ENCODE data around the gene PIM3.

PIM3 gene

GRCh38 chr22:49960159-49961004 lies at the start of gene PIM3:
TSS of gene PIM3 (plus strand) at chr22:49960772. CDS start at chr22:49960948, 176 bp downstream.
- peak; percentile 62 for DNase-seq (ENCODE audit: low read depth)

GRCh38 chr22:49911881-49912625 lies 48.5 kb upstream of the PIM3 start:
- DNase-seq (ENCODE audit: low read depth), result no peak

- no peak for DNase-seq (ENCODE audit: low read depth)
Observed at GRCh38 chr22:49913026-49913425, 47.5 kb upstream of the PIM3 start.

- no peak for DNase-seq (ENCODE audit: low read depth)
Observed at GRCh38 chr22:49913446-49913845, 47.1 kb upstream of the PIM3 start.

DNA sequence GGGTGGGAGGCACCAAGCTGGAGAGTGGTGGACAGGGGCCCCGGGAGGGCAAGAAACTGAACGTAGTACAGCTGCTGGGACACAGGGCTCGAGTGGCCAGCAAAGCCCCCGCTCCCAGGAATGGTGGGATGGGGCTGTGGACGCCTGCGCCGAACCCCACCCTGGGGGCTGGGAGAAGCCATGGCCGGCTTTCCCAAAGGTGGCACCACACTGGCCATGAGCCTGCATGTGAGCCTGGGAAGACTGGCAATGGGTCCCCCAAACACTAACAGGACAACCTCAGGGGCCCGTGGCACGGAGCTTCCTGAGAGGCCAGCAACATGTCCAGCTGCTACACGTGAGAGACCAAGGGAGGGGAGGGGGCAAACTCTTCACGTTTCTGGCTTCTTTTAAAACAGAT lies 46.3 kb upstream of the PIM3 start:
- DNase-seq (ENCODE audit: low read depth), result no peak

DNA sequence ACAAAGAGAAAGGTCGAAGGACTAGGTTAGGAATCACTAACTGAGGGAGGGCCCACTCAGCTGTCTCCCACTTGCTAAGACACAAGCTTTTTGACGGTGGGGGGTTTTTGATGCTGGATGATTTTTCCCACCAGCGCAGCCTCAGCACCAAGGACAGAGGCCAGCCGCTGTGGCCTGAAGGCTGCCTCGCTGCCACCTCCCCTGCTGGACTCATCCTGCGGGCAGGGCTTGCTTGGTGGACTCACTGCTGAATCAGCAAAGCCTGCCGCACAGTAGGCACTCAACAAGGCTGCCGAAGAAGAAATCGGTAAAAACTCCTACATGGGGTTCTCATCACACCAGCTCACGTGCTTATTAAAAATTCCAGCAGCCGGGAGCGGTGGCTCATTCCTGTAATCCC lies 45.0 kb upstream of the PIM3 start:
- DNase-seq (ENCODE audit: low read depth), result no peak

GRCh38 chr22:49916831-49917230 lies 43.7 kb upstream of the PIM3 start:
- no peak for DNase-seq (ENCODE audit: low read depth)

GRCh38 chr22:49917974-49918910 lies 42.3 kb upstream of the PIM3 start, which contains the start of the genes ALG12 and CRELD2:
TSS of gene ALG12 (minus strand) at chr22:49918438. CDS start at chr22:49913765, 4,673 bp downstream.
TSS of gene CRELD2 (plus strand) at chr22:49918634. CDS start at chr22:49918770, 136 bp downstream.
- peak; percentile 69 for DNase-seq (ENCODE audit: low read depth)

- no peak for DNase-seq (ENCODE audit: low read depth)
Observed at GRCh38 chr22:49918911-49919881, 41.4 kb upstream of the PIM3 start.

GRCh38 chr22:49920859-49921258 lies 39.7 kb upstream of the PIM3 start:
- no peak for DNase-seq (ENCODE audit: low read depth)

DNA sequence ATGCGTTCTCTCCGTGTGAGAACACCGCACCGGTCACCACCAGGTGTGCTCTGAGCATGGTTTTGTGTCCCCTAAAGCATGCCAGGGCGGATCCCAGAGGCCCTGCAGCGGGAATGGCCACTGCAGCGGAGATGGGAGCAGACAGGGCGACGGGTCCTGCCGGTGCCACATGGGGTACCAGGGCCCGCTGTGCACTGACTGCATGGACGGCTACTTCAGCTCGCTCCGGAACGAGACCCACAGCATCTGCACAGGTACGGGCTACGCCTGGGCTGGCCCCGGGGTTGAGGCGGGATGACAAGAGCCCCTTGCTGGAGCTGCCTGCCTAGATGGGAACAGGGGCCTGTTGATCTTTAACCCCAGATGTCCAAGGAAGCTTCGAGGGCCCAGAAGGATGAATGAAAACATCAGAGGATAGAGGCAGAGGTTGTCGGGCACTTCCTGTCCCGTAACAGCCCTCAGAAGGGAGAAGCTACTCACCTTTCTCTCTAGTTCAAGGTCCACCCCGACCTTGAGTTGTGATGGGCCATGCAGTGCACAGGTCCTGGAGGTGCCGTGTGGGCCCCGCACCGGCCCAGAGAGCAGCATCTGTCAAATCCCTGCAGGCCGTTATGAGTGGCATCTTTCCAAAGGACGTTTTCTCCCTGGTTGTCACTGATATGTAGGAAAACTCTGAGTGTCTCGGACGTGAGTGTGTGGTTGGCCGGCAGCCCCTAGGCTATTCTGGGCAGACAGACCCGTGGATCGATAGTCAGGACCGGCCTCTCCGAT lies 38.9 kb upstream of the PIM3 start:
- no peak for DNase-seq (ENCODE audit: low read depth)

DNA sequence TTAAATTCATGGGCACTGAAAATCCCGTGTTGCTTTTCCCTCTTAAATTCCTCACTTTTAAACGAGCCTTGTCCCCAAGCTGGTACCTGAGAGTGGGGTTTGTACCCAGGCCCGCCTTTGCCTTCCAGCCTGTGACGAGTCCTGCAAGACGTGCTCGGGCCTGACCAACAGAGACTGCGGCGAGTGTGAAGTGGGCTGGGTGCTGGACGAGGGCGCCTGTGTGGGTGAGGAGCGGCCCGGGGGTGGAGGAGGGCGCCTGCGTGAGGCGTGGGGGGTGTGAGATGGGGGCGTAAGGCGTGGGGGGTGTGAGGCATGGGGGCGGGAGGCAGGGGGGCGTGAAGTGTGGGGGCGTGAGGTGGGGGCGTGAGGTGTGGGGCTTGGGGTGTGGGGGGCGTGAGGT lies 38.1 kb upstream of the PIM3 start:
- DNase-seq (ENCODE audit: low read depth), result no peak

DNA sequence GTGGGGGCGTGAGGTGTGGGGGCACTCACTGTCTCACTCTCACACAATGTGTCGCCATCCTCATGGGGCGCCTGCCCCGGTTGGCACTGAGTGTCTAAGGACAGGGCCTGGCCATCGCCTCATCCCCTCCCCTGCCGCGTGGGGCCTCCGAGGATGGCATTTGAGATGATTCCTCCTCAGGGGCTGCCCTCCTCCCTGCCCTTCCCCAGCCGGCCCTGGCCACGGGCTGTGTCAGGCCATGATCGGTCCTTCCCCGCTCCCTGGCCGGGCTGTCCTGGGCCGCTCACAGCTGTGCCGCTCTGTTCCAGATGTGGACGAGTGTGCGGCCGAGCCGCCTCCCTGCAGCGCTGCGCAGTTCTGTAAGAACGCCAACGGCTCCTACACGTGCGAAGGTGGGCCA lies 37.6 kb upstream of the PIM3 start:
- DNase-seq (ENCODE audit: low read depth), result no peak

- DNase-seq (ENCODE audit: low read depth), result no peak
Observed at GRCh38 chr22:49923445-49923844, 37.1 kb upstream of the PIM3 start.

- no peak for DNase-seq (ENCODE audit: low read depth)
Observed at GRCh38 chr22:49924113-49924833, 36.3 kb upstream of the PIM3 start.

DNA sequence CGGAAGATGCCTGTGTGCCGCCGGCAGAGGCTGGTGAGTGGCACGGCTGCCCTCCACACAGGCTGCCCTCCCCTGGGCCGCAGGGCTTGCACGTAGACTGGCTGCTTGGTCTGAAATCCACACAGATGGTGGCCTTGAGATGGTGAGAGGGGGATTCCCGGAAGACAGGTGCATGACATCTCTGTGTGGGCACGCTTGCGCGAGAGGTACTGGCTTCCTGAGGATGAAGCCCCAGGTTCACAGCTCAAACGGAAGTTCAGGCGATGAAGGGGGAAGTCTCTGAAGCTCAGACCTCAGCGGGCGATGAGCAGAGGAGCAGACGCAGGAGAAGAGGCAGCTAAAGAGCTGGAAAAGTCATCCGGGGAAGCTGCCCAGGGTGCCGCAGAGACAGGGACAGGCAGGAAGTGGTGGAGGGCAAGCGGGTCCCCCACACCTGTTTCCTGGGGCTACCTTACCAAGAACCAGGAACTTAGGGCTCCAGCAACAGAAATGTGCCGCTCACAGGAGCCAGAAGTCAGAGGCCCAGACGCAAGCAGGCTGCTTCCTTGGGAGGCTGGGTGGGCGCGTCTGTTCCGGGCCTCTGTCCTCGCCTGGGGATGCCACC lies 34.9 kb upstream of the PIM3 start:
- no peak for DNase-seq (ENCODE audit: low read depth)

- DNase-seq (ENCODE audit: low read depth), result no peak
Observed at GRCh38 chr22:49926916-49927315, 33.7 kb upstream of the PIM3 start.

DNA sequence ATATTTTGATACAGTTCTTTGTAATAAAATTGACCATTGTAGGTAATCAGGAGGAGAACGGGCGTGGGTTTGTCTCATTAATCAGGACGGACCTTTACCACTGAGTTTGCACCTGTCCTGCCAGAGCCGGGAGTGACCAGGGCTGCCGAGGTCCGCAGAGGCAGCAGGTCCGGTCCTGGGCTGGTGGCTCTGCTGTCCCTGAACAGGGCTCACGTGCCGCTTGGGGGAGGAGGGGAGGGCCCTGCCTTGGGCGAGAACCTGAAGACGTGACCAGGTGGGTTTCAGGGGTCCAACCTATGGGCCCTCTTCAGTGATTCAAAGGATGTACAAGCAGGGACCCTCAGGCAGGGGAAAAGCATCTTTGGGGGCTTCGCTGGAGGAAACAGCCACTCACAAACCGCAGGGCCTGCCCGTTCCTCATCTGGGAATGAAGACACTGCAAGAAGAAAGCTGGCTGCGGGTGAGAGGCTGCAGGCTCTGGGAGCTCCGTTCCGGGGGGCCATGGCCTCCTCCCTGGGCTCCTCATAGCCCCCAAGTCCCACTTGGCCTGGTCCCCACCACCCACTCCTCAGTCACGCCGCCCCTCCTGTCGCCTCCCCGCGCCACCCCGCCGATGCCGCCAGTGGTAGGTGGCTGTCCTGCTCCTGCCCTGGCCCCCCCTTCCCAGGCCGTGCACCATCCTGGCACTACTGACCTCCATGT lies 32.9 kb upstream of the PIM3 start:
- no peak for DNase-seq (ENCODE audit: low read depth)
